SK-N-SH treated with all-trans-retinoic acid at 6 μM for 48 hours (cell line): ENCODE data around the gene ZFYVE21.

ENCODE experiments used
- OSR1 ChIP-seq: fragments of 250-450 bp; sonication (Bioruptor Pico); IDR thresholded peaks from 2 replicates; pipeline ENCODE4 v1.8.0; 2022; ENCODE audit warnings: moderate library complexity, mild to moderate bottlenecking, inconsistent platforms
- RARB ChIP-seq: fragments of 250-450 bp; sonication (Bioruptor Pico); IDR thresholded peaks from 2 replicates; pipeline ENCODE4 v1.8.0; 2021; ENCODE audit warnings: mild to moderate bottlenecking, moderate library complexity
- SNAI2 ChIP-seq: fragments of 250-450 bp; sonication (Bioruptor Pico); IDR thresholded peaks from 2 replicates; pipeline ENCODE4 v1.5.0; 2020; ENCODE audit warnings: mild to moderate bottlenecking, moderate library complexity
- TCF4 ChIP-seq: fragments of 250-450 bp; sonication (Bioruptor Pico); IDR thresholded peaks from 2 replicates; pipeline ENCODE4 v1.8.0; 2021; ENCODE audit warnings: mild to moderate bottlenecking, moderate library complexity, borderline replicate concordance
- TOX ChIP-seq: fragments of 250-450 bp; sonication (Bioruptor Pico); IDR thresholded peaks from 2 replicates; pipeline ENCODE4 v1.8.0; 2021; ENCODE audit warnings: mild to moderate bottlenecking, moderate library complexity, borderline replicate concordance
- ZC3H10 ChIP-seq: fragments of 250-450 bp; sonication (Bioruptor Pico); IDR thresholded peaks from 2 replicates; pipeline ENCODE4 v1.5.1; 2021; ENCODE audit warnings: mild to moderate bottlenecking, moderate library complexity
- ZFP3 ChIP-seq: fragments of 250-450 bp; sonication (Bioruptor Pico); IDR thresholded peaks from 2 replicates; pipeline ENCODE4 v1.5.0; 2020; ENCODE audit warnings: mild to moderate bottlenecking, moderate library complexity
- ZFP30 ChIP-seq: fragments of 450-650 bp; formaldehyde crosslinking; IDR thresholded peaks from 2 replicates; pipeline ENCODE4 v1.5.0; 2022; ENCODE audit warnings: mild to moderate bottlenecking, moderate library complexity
- ZNF70 ChIP-seq: fragments of 450-650 bp; formaldehyde crosslinking; IDR thresholded peaks from 2 replicates; pipeline ENCODE4 v1.5.0; 2020; ENCODE audit warnings: mild to moderate bottlenecking, moderate library complexity
- ZNF8 ChIP-seq: fragments of 450-650 bp; formaldehyde crosslinking; IDR thresholded peaks from 2 replicates; pipeline ENCODE4 v1.5.0; 2020; ENCODE audit warnings: mild to moderate bottlenecking, moderate library complexity
- TF ChIP-seq, protein P1 (sequence below): fragments of 250-450 bp; sonication (Bioruptor Pico); IDR thresholded peaks from 2 replicates; pipeline ENCODE4 v1.8.0; 2020; ENCODE audit warnings: mild to moderate bottlenecking, moderate library complexity, borderline replicate concordance
- TF ChIP-seq, protein P2 (sequence below): fragments of 250-450 bp; sonication (Bioruptor Pico); IDR thresholded peaks from 2 replicates; pipeline ENCODE4 v1.5.1; 2021; ENCODE audit warnings: mild to moderate bottlenecking, moderate library complexity
- TF ChIP-seq, protein P3 (sequence below): fragments of 250-450 bp; sonication (Bioruptor Pico); IDR thresholded peaks from 2 replicates; pipeline ENCODE4 v1.8.0; 2021; ENCODE audit warnings: low read depth, mild to moderate bottlenecking, moderate library complexity, borderline replicate concordance
- TF ChIP-seq, protein P4 (sequence below): fragments of 250-450 bp; sonication (Bioruptor Pico); IDR thresholded peaks from 2 replicates; pipeline ENCODE4 v1.5.0; 2020; ENCODE audit warnings: mild to moderate bottlenecking, moderate library complexity

DNA sequence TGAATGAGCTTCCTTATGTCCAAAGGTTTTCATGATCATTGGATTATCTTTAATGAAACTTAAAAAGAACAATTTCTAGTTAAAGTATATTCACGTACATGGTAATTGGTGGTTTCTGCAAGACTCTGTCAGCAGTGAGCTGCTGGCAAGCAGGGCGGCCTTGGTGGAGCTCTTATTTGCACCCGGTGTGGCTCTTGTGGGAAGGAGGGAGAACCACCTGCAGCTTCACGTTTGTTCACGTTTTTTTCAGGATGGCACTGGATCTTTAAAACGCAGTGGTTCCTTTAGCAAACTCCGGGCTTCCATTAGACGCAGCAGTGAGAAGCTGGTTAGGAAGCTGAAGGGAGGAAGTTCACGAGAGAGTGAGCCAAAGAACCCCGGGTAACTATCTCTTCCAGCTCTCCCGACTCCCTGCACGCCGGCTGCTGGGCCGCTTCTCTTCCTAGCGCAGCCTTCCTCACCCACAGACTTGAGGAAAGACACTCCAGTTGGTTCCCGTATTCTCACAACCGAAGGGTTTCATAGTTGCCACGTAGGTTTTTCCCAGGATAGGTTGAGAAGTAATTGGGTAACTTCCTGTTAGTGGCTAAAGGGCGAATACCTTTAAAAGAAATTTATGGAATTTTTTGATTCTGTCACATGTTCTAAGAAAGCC, 28.7 kb upstream of the ZFYVE21 start:
- TF ChIP-seq, protein P1, sequence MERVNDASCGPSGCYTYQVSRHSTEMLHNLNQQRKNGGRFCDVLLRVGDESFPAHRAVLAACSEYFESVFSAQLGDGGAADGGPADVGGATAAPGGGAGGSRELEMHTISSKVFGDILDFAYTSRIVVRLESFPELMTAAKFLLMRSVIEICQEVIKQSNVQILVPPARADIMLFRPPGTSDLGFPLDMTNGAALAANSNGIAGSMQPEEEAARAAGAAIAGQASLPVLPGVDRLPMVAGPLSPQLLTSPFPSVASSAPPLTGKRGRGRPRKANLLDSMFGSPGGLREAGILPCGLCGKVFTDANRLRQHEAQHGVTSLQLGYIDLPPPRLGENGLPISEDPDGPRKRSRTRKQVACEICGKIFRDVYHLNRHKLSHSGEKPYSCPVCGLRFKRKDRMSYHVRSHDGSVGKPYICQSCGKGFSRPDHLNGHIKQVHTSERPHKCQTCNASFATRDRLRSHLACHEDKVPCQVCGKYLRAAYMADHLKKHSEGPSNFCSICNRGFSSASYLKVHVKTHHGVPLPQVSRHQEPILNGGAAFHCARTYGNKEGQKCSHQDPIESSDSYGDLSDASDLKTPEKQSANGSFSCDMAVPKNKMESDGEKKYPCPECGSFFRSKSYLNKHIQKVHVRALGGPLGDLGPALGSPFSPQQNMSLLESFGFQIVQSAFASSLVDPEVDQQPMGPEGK (CRISPR knock-in tag), result no peak
- TF ChIP-seq TCF4, result no peak
- TF ChIP-seq RARB (CRISPR knock-in tag), result no peak
- TF ChIP-seq, protein P2, sequence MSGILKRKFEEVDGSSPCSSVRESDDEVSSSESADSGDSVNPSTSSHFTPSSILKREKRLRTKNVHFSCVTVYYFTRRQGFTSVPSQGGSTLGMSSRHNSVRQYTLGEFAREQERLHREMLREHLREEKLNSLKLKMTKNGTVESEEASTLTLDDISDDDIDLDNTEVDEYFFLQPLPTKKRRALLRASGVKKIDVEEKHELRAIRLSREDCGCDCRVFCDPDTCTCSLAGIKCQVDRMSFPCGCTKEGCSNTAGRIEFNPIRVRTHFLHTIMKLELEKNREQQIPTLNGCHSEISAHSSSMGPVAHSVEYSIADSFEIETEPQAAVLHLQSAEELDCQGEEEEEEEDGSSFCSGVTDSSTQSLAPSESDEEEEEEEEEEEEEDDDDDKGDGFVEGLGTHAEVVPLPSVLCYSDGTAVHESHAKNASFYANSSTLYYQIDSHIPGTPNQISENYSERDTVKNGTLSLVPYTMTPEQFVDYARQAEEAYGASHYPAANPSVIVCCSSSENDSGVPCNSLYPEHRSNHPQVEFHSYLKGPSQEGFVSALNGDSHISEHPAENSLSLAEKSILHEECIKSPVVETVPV (CRISPR knock-in tag), result no peak
- TF ChIP-seq, protein P3, sequence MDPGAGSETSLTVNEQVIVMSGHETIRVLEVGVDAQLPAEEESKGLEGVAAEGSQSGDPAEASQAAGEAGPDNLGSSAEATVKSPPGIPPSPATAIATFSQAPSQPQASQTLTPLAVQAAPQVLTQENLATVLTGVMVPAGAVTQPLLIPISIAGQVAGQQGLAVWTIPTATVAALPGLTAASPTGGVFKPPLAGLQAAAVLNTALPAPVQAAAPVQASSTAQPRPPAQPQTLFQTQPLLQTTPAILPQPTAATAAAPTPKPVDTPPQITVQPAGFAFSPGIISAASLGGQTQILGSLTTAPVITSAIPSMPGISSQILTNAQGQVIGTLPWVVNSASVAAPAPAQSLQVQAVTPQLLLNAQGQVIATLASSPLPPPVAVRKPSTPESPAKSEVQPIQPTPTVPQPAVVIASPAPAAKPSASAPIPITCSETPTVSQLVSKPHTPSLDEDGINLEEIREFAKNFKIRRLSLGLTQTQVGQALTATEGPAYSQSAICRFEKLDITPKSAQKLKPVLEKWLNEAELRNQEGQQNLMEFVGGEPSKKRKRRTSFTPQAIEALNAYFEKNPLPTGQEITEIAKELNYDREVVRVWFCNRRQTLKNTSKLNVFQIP (CRISPR knock-in tag), result no peak
- no peak for TF ChIP-seq ZFP3 (CRISPR knock-in tag)
- TF ChIP-seq OSR1 (CRISPR knock-in tag), result no peak
- TF ChIP-seq, protein P4, sequence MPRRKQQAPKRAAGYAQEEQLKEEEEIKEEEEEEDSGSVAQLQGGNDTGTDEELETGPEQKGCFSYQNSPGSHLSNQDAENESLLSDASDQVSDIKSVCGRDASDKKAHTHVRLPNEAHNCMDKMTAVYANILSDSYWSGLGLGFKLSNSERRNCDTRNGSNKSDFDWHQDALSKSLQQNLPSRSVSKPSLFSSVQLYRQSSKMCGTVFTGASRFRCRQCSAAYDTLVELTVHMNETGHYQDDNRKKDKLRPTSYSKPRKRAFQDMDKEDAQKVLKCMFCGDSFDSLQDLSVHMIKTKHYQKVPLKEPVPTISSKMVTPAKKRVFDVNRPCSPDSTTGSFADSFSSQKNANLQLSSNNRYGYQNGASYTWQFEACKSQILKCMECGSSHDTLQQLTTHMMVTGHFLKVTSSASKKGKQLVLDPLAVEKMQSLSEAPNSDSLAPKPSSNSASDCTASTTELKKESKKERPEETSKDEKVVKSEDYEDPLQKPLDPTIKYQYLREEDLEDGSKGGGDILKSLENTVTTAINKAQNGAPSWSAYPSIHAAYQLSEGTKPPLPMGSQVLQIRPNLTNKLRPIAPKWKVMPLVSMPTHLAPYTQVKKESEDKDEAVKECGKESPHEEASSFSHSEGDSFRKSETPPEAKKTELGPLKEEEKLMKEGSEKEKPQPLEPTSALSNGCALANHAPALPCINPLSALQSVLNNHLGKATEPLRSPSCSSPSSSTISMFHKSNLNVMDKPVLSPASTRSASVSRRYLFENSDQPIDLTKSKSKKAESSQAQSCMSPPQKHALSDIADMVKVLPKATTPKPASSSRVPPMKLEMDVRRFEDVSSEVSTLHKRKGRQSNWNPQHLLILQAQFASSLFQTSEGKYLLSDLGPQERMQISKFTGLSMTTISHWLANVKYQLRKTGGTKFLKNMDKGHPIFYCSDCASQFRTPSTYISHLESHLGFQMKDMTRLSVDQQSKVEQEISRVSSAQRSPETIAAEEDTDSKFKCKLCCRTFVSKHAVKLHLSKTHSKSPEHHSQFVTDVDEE (CRISPR knock-in tag), result no peak
- TF ChIP-seq ZFP30 (CRISPR knock-in tag), result no peak
- TF ChIP-seq TOX (CRISPR knock-in tag), result no peak
- TF ChIP-seq ZNF70 (CRISPR knock-in tag), result no peak
- TF ChIP-seq ZNF8 (CRISPR knock-in tag), result no peak
- no peak for TF ChIP-seq ZC3H10 (CRISPR knock-in tag)
- no peak for TF ChIP-seq SNAI2 (CRISPR knock-in tag)
